GM12878 (cell line): ENCODE data around the gene RAET1E.

Source experiments
- CTCF ChIP-seq, 3 experiments: IDR thresholded peaks in 2 of 3; conservative IDR thresholded peaks in 1 of 3; 2 replicates each; pipeline ENCODE4 v1.5.1; 2011; ENCODE audit warnings: low read depth in 3 of 3, low read length in 3 of 3, mild to moderate bottlenecking in 3 of 3, control low read depth in 2 of 3, moderate library complexity in 2 of 3, inconsistent platforms in 1 of 3, mixed read lengths in 1 of 3; ENCODE audit not compliant: control insufficient read depth in 2 of 3, insufficient read depth in 1 of 3; ENCODE audit errors: extremely low read depth in 1 of 3
- EP300 ChIP-seq, 2 experiments: fragments of 150-350 bp in 1 of 2; IDR thresholded peaks; 2 replicates each; pipeline ENCODE4 v1.6.1; 2011 to 2012; ENCODE audit warnings: low read depth in 2 of 2, low read length in 2 of 2, borderline replicate concordance in 1 of 2, improper control_type of control experiment in 1 of 2, inconsistent platforms in 1 of 2; ENCODE audit not compliant: control insufficient read depth in 1 of 2
- TCF7 ChIP-seq: IDR thresholded peaks from 2 replicates; pipeline ENCODE4 v1.6.1; 2014; ENCODE audit warnings: antibody characterized with exemption, borderline replicate concordance
- ZZZ3 ChIP-seq: IDR thresholded peaks from 2 replicates; pipeline ENCODE4 v1.6.1; 2011; ENCODE audit warnings: low read depth; ENCODE audit not compliant: control insufficient read depth, insufficient read length

- TF ChIP-seq CTCF (IDR thresholded peaks at IDR 0.05 in 2 of 3, conservative IDR thresholded peaks at IDR 0.05 in 1 of 3; ENCODE audit: control insufficient read depth in 2 of 3, extremely low read depth in 1 of 3, insufficient read depth in 1 of 3, low read depth in 3 of 3, low read length in 3 of 3) (no peak), TCF7 (no peak), ZZZ3 (no peak), EP300 (IDR thresholded peaks at IDR 0.05; ENCODE audit: borderline replicate concordance in 1 of 2, control insufficient read depth in 1 of 2, low read depth in 2 of 2, low read length in 2 of 2) (no peak)
Observed at GRCh38 chr6:149939909-149940671, 42.2 kb upstream of the RAET1E start.
